A673 (cell line): ENCODE data around the gene POLK.

Experiments
- CTCF ChIP-seq: fragments of 300-800, 200-600 bp; sonication (generic); conservative IDR thresholded peaks from 2 replicates; pipeline ENCODE4 v1.5.1; 2017; ENCODE audit warnings: low read depth, mild to moderate bottlenecking, antibody characterized with exemption, low read length, moderate library complexity, mixed read lengths
- EZH2 ChIP-seq: fragments of 200-600 bp; sonication (generic); IDR thresholded peaks from 2 replicates; pipeline ENCODE4 v1.6.1; 2017; ENCODE audit warnings: borderline replicate concordance, low read depth, mild to moderate bottlenecking, mixed read lengths, antibody characterized with exemption, low read length; ENCODE audit not compliant: poor library complexity, severe bottlenecking

GRCh38 chr5:75553358-75553757 is 41.7 kb downstream of the POLK start:
- TF ChIP-seq EZH2 (no peak), CTCF (no peak)
